H1 (cell line): ENCODE results near the gene FRMD4A.

Experiments used
- ATF2 ChIP-seq: IDR thresholded peaks from 2 replicates; pipeline ENCODE4 v1.6.1; 2012; ENCODE audit warnings: low read length, inconsistent platforms
- ATF3 ChIP-seq: IDR thresholded peaks from 2 replicates; pipeline ENCODE4 v1.6.1; 2011; ENCODE audit warnings: low read depth, mild to moderate bottlenecking, low read length; ENCODE audit not compliant: insufficient read depth
- CTCF ChIP-seq, 3 experiments: IDR thresholded peaks; 1 replicate in 2 of 3; 2 replicates in 1 of 3; pipeline versions ENCODE4 v1.5.1 to v1.6.1; 2011; ENCODE audit warnings: low read length in 3 of 3, mild to moderate bottlenecking in 3 of 3, inconsistent platforms in 2 of 3, low read depth in 1 of 3, moderate library complexity in 1 of 3; ENCODE audit not compliant: insufficient read depth in 1 of 3; ENCODE audit errors: control extremely low read depth in 1 of 3
- EZH2 ChIP-seq: fragments of 200-600 bp; sonication (generic); IDR thresholded peaks from 2 replicates; pipeline ENCODE4 v1.7.1; 2012; ENCODE audit warnings: low read depth, mild to moderate bottlenecking, moderate library complexity, low read length, inconsistent platforms; ENCODE audit not compliant: severe bottlenecking
- MAX ChIP-seq: IDR thresholded peaks from 2 replicates; pipeline ENCODE4 v1.6.1; 2012; ENCODE audit warnings: inconsistent platforms
- POLR2A ChIP-seq, 2 experiments: IDR thresholded peaks; 1 replicate in 1 of 2; 2 replicates in 1 of 2; pipeline ENCODE4 v1.6.1; 2011; ENCODE audit warnings: low read depth in 2 of 2, low read length in 2 of 2, mild to moderate bottlenecking in 2 of 2; ENCODE audit errors: control extremely low read depth in 1 of 2
- POLR2AphosphoS5 ChIP-seq: IDR thresholded peaks from 2 replicates; pipeline ENCODE4 v1.6.1; 2011; ENCODE audit warnings: low read depth, low read length
- RAD21 ChIP-seq, 2 experiments: IDR thresholded peaks in 1 of 2; conservative IDR thresholded peaks in 1 of 2; 2 replicates each; pipeline ENCODE4 v1.6.1; 2011; ENCODE audit warnings: low read depth in 2 of 2, low read length in 2 of 2, improper control_type of control experiment in 1 of 2, inconsistent platforms in 1 of 2, mild to moderate bottlenecking in 1 of 2, moderate library complexity in 1 of 2
- SIN3A ChIP-seq, 2 experiments: IDR thresholded peaks in 1 of 2; conservative IDR thresholded peaks in 1 of 2; 2 replicates each; pipeline ENCODE4 v1.6.1; 2011 to 2012; ENCODE audit warnings: low read length in 2 of 2, improper control_type of control experiment in 1 of 2, low read depth in 1 of 2, mild to moderate bottlenecking in 1 of 2
- SIX5 ChIP-seq: IDR thresholded peaks from 2 replicates; pipeline ENCODE4 v1.6.1; 2011; ENCODE audit warnings: mild to moderate bottlenecking, low read depth, low read length
- TAF1 ChIP-seq: IDR thresholded peaks from 2 replicates; pipeline ENCODE4 v1.6.1; 2011; ENCODE audit warnings: mild to moderate bottlenecking, low read depth, low read length
- USF2 ChIP-seq: IDR thresholded peaks from 2 replicates; pipeline ENCODE4 v1.6.1; 2011; ENCODE audit warnings: low read length, improper control_type of control experiment

- TF ChIP-seq RAD21 (IDR thresholded peaks at IDR 0.05 in 1 of 2, conservative IDR thresholded peaks at IDR 0.05 in 1 of 2; ENCODE audit: low read depth in 2 of 2, low read length in 2 of 2): no peak
- TF ChIP-seq CTCF (IDR thresholded peaks at IDR 0.05; ENCODE audit: control extremely low read depth in 1 of 3, insufficient read depth in 1 of 3, low read depth in 1 of 3, low read length in 3 of 3): no peak
- TF ChIP-seq MAX: no peak
- TF ChIP-seq USF2: no peak
- TF ChIP-seq EZH2: no peak
- no peak for TF ChIP-seq ATF3
- TF ChIP-seq TAF1: no peak
- TF ChIP-seq ATF2: no peak
- no peak for TF ChIP-seq POLR2AphosphoS5
- no peak for TF ChIP-seq SIX5
- TF ChIP-seq POLR2A (IDR thresholded peaks at IDR 0.05; ENCODE audit: control extremely low read depth in 1 of 2, low read depth in 2 of 2, low read length in 2 of 2): no peak
- no peak for TF ChIP-seq SIN3A (conservative IDR thresholded peaks at IDR 0.05 in 1 of 2, IDR thresholded peaks at IDR 0.05 in 1 of 2; ENCODE audit: low read depth in 1 of 2, low read length in 2 of 2)
Measured at GRCh38 chr10:13648425-13648824, 682.3 kb downstream of the FRMD4A start.
